H1 (cell line): ENCODE measurements around the gene FAM151A. TPM values are rescaled to one million over a fixed set of nuclear protein-coding genes. Genes with fewer than 3 reads are reported as not detected.

Experiments used
- ATF2 ChIP-seq: IDR thresholded peaks from 2 replicates; pipeline ENCODE4 v1.6.1; 2012; ENCODE audit warnings: low read length, inconsistent platforms
- BCL11A ChIP-seq, 2 experiments: IDR thresholded peaks; one replicate each; pipeline ENCODE4 v1.6.1; 2011; ENCODE audit warnings: low read depth in 2 of 2, low read length in 2 of 2, mild to moderate bottlenecking in 2 of 2
- CTBP2 ChIP-seq: IDR thresholded peaks from 2 replicates; pipeline ENCODE4 v1.7.0; 2011; ENCODE audit warnings: borderline replicate concordance, mild to moderate bottlenecking, moderate library complexity, mixed read lengths, low read length; ENCODE audit not compliant: insufficient read depth, insufficient read length
- GTF2F1 ChIP-seq: IDR thresholded peaks from 2 replicates; pipeline ENCODE4 v1.6.1; 2012; ENCODE audit warnings: low read depth, low read length, improper control_type of control experiment, borderline replicate concordance
- SIRT6 ChIP-seq: IDR thresholded peaks from one replicate; pipeline ENCODE4 v1.7.1; 2012; ENCODE audit warnings: low read length, inconsistent platforms
- SP2 ChIP-seq: IDR thresholded peaks from 2 replicates; pipeline ENCODE4 v1.6.1; 2012; ENCODE audit warnings: mild to moderate bottlenecking, low read length, inconsistent platforms
- SP4 ChIP-seq: IDR thresholded peaks from 2 replicates; pipeline ENCODE4 v1.6.1; 2012; ENCODE audit warnings: low read length, inconsistent platforms
- USF2 ChIP-seq: IDR thresholded peaks from 2 replicates; pipeline ENCODE4 v1.6.1; 2011; ENCODE audit warnings: low read length, improper control_type of control experiment
- polyA plus RNA-seq, 7 experiments: library from polyadenylated mRNA; depleted of rRNA in 3 of 7; stranded (reverse) in 5 of 7; unstranded in 2 of 7; fragments of >200 nt in 5 of 7; fragments of 200-250 nt in 2 of 7; gene quantifications; 1 replicate in 5 of 7; 2 replicates in 1 of 7; 4 replicates in 1 of 7; pipeline versions ENCODE4 v1.2.1 to v1.2.3, GENCODE V29; 2011 to 2013; ENCODE audit warnings: missing spikeins in 2 of 7, mixed read lengths in 2 of 7
- total RNA-seq: library from RNA; stranded (reverse); fragmentation: NEBNext Ultra II Directional; extraction: Animal tissue kit (Norgen Biotek cat#: 25700); gene quantifications from 2 replicates; pipeline ENCODE4 v1.2.1, GENCODE V29; 2021

FAM151A gene
- total and polyA plus RNA-seq, 2 of the 8 experiments (the other 6 are each of a cell fraction or from before 2014, with no cell fraction given): not detected

DNA sequence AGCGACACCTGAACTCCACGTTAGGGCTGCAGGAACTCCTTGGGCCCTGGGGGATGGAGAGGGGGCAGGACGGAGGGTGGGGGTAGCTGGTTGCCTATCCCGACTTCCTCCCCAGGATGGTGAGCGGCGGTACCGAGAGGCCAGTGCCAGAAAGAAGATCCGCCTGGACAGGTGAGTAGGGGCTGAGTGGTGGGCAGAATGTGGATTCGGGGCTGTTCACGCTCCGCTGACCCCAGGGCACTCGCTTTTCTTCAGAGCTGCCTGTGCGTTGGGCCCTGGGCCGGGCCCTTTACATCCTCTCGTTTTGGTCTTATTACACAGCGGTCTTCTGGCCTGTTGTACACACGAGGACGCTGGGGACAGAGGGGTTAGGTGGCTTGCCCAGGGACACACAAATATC, 20.8 kb downstream of the FAM151A start (continued):
- no peak for TF ChIP-seq USF2
- TF ChIP-seq ATF2: no peak
- no peak for TF ChIP-seq GTF2F1
- TF ChIP-seq BCL11A (IDR thresholded peaks at IDR 0.05; ENCODE audit: low read depth in 2 of 2, low read length in 2 of 2): no peak
- TF ChIP-seq CTBP2: no peak
- no peak for TF ChIP-seq SIRT6
- TF ChIP-seq SP2: no peak
- no peak for TF ChIP-seq SP4
